GM23338 (cell line): ENCODE measurements around the gene GRK3. TPM values are rescaled to one million over a fixed set of nuclear protein-coding genes. Genes with fewer than 3 reads are reported as not detected.

Source experiments
- ATAC-seq: fragments of 200-7000 bp; cut with Tn5 transposase; 3 replicates; pipeline ENCODE4 v1.9.1; 2020
- DNase-seq: peaks from one replicate; pipeline ENCODE4 v3.0.0-alpha.2; 2015; ENCODE audit warnings: low spot score
- H2AFZ ChIP-seq: fragments of 200-600 bp; sonication (generic); 2 replicates; pipeline ENCODE4 v1.8.0; 2016; ENCODE audit warnings: antibody characterized with exemption, mild to moderate bottlenecking, moderate library complexity
- H3F3A ChIP-seq: fragments of 200-600 bp; sonication (generic); replicated peaks from 2 replicates; pipeline ENCODE4 v1.8.0; 2017; ENCODE audit warnings: antibody characterized with exemption, mixed run types, low read depth
- H3K27ac ChIP-seq: fragments of 200-600 bp; sonication (generic); 2 replicates; pipeline ENCODE4 v1.6.1; 2016; ENCODE audit warnings: low read depth
- H3K27me3 ChIP-seq: fragments of 200-600 bp; sonication (generic); 2 replicates; pipeline ENCODE4 v1.8.0; 2016; ENCODE audit warnings: mild to moderate bottlenecking, mixed run types, moderate library complexity; ENCODE audit not compliant: insufficient read depth
- H3K36me3 ChIP-seq: fragments of 200-600 bp; sonication (generic); 2 replicates; pipeline ENCODE4 v1.8.0; 2016; ENCODE audit warnings: mild to moderate bottlenecking; ENCODE audit not compliant: insufficient read depth
- H3K4me1 ChIP-seq: fragments of 200-600 bp; sonication (generic); 2 replicates; pipeline ENCODE4 v1.8.0; 2016; ENCODE audit warnings: mild to moderate bottlenecking, moderate library complexity; ENCODE audit not compliant: insufficient read depth
- H3K4me2 ChIP-seq: fragments of 200-600 bp; sonication (generic); 2 replicates; pipeline ENCODE4 v1.7.1; 2017; ENCODE audit warnings: mixed run types
- H3K4me3 ChIP-seq: fragments of 200-600 bp; sonication (generic); 2 replicates; pipeline ENCODE4 v1.6.1; 2016; ENCODE audit warnings: mixed run types
- H3K79me2 ChIP-seq: fragments of 200-600 bp; sonication (generic); replicated peaks from 2 replicates; pipeline ENCODE4 v1.8.0; 2017; ENCODE audit warnings: mild to moderate bottlenecking; ENCODE audit not compliant: insufficient read depth
- H3K9me2 ChIP-seq: fragments of 200-600 bp; sonication (generic); 2 replicates; pipeline ENCODE4 v1.8.0; 2017; ENCODE audit not compliant: insufficient read depth
- H4K20me1 ChIP-seq: fragments of 200-600 bp; sonication (generic); replicated peaks from 2 replicates; pipeline ENCODE4 v1.8.0; 2017; ENCODE audit warnings: mild to moderate bottlenecking; ENCODE audit not compliant: insufficient read depth
- H3K27ac Mint-ChIP-seq: 2 replicates; pipeline ENCODE4 v1.8.0; 2020; ENCODE audit warnings: inconsistent platforms, mild to moderate bottlenecking, moderate library complexity, mixed read lengths
- H3K27me3 Mint-ChIP-seq: 3 replicates; pipeline ENCODE4 v1.8.0; 2022; ENCODE audit warnings: low read depth, mild to moderate bottlenecking, moderate library complexity, mixed read lengths, inconsistent platforms; ENCODE audit not compliant: insufficient read depth, poor library complexity
- H3K36me3 Mint-ChIP-seq: 3 replicates; pipeline ENCODE4 v1.8.0; 2021; ENCODE audit warnings: low read depth, mild to moderate bottlenecking, inconsistent platforms, moderate library complexity, mixed read lengths
- H3K4me1 Mint-ChIP-seq: 3 replicates; pipeline ENCODE4 v1.8.0; 2020; ENCODE audit warnings: mild to moderate bottlenecking, inconsistent platforms, mixed read lengths
- H3K4me3 Mint-ChIP-seq: 3 replicates; pipeline ENCODE4 v1.8.0; 2021; ENCODE audit warnings: moderate library complexity, mild to moderate bottlenecking, inconsistent platforms, mixed read lengths
- H3K9me3 Mint-ChIP-seq: 3 replicates; pipeline ENCODE4 v1.8.0; 2020; ENCODE audit warnings: moderate library complexity, mild to moderate bottlenecking, inconsistent platforms, mixed read lengths
- CREB1 ChIP-seq: fragments of 250-450 bp; sonication (Bioruptor Pico); IDR thresholded peaks from 2 replicates; pipeline ENCODE4 v1.5.0; 2020; ENCODE audit warnings: low read depth, mild to moderate bottlenecking, moderate library complexity
- CTCF ChIP-seq, 2 experiments: fragments of 200-600 bp in 1 of 2; sonication (generic) in 1 of 2; conservative IDR thresholded peaks; 2 replicates each; pipeline versions ENCODE4 v1.5.1 to v1.6.1; 2016 to 2017; ENCODE audit warnings: antibody characterized with exemption in 2 of 2, low read depth in 2 of 2, mild to moderate bottlenecking in 2 of 2, moderate library complexity in 1 of 2
- ETS1 ChIP-seq: IDR thresholded peaks from 2 replicates; pipeline ENCODE4 v1.6.1; 2016; ENCODE audit warnings: antibody characterized with exemption
- EZH2 ChIP-seq: fragments of 200-600 bp; sonication (generic); IDR thresholded peaks from one replicate; pipeline ENCODE4 v1.8.0; 2017; ENCODE audit warnings: antibody characterized with exemption, mild to moderate bottlenecking, low read depth; ENCODE audit not compliant: unreplicated experiment
- EZH2phosphoT487 ChIP-seq: fragments of 200-600 bp; sonication (generic); IDR thresholded peaks from one replicate; pipeline ENCODE4 v1.8.1; 2018; ENCODE audit warnings: antibody characterized with exemption; ENCODE audit not compliant: unreplicated experiment
- JUNB ChIP-seq: IDR thresholded peaks from one replicate; pipeline ENCODE4 v1.6.1; 2016; ENCODE audit warnings: antibody characterized with exemption; ENCODE audit not compliant: unreplicated experiment
- NANOG ChIP-seq: IDR thresholded peaks from 2 replicates; pipeline ENCODE4 v1.6.1; 2016; ENCODE audit warnings: antibody characterized with exemption, borderline replicate concordance
- POLR2AphosphoS5 ChIP-seq: IDR thresholded peaks from 2 replicates; pipeline ENCODE4 v1.6.1; 2016; ENCODE audit warnings: antibody characterized with exemption, low read depth
- STAT1 ChIP-seq: IDR thresholded peaks from one replicate; pipeline ENCODE4 v1.6.1; 2016; ENCODE audit warnings: antibody characterized with exemption; ENCODE audit not compliant: unreplicated experiment
- ZNF114 ChIP-seq: fragments of 250-450 bp; sonication (Bioruptor Pico); IDR thresholded peaks from 2 replicates; pipeline ENCODE4 v1.5.0; 2020; ENCODE audit warnings: mild to moderate bottlenecking, moderate library complexity
- ZNF331 ChIP-seq: fragments of 250-450 bp; sonication (Bioruptor Pico); IDR thresholded peaks from 2 replicates; pipeline ENCODE4 v1.5.0; 2020; ENCODE audit warnings: low read depth, mild to moderate bottlenecking, moderate library complexity
- ZNF462 ChIP-seq: fragments of 250-450 bp; sonication (Bioruptor Pico); IDR thresholded peaks from 2 replicates; pipeline ENCODE4 v1.5.0; 2020; ENCODE audit warnings: mild to moderate bottlenecking, moderate library complexity
- polyA plus RNA-seq: library from polyadenylated mRNA; unstranded; fragments of >200 nt; fragmentation: Nextera tagmentation; extraction: Ambion mirVana; gene quantifications from 2 replicates; pipeline ENCODE4 v1.2.1, GENCODE V29; 2016
- total RNA-seq: library from RNA; depleted of rRNA; stranded (reverse); fragments of >200 nt; shearing (Covaris generic); gene quantifications from 2 replicates; pipeline ENCODE4 v1.2.3, GENCODE V29; 2014
- TF ChIP-seq, protein P1 (sequence below): IDR thresholded peaks from one replicate; pipeline ENCODE4 v1.6.1; 2018; ENCODE audit warnings: antibody characterized with exemption; ENCODE audit not compliant: unreplicated experiment

Gene GRK3
- total and polyA plus RNA-seq, 2 experiments from 2014 or later, result 6.0 to 25.3 TPM

DNA sequence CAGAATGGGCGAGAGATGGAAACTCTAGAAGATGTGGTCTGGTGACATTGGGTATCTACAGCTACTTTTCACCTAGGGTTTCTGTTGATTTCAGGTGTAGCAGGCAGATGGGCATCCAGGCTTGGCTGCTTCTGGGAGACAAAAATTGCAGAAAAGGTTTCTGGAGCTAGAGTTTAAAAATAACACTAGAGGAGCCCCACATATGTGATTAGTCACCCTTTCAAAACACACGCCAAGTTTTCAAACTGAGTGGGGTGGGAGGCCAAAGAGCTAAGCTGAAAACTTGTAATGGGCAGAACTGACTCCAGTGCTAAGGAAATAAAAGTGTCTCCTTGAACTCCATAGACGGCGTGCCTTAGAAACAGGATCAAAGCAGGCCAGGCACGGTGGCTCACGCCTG, 80.8 kb downstream of the GRK3 start:
- Histone ChIP-seq H3K4me2 (no peak overlapping the region), H2AFZ (no peak overlapping the region), H4K20me1 (peaks cover 7% of the 10 kb centered on the region), H3K4me3 (no peak overlapping the region), H3K4me1 (peaks cover 29% of the 10 kb centered on the region), H3F3A (no peaks in the 10 kb centered on the region), H3K27me3 (no peaks in the 10 kb centered on the region), H3K27ac (no peak overlapping the region), H3K36me3 (no peaks in the 10 kb centered on the region), H3K79me2 (peaks cover 17% of the 10 kb centered on the region), H3K9me2 (no peaks in the 10 kb centered on the region)
- DNase-seq (no peak), ATAC-seq (no peak)
- no peak overlapping the region for H3K4me3 Mint-ChIP-seq
- no peak for TF ChIP-seq ZNF331 (CRISPR knock-in tag)
- no peak for TF ChIP-seq CREB1 (CRISPR knock-in tag)
- TF ChIP-seq EZH2phosphoT487, result no peak
- no peak for TF ChIP-seq CTCF (conservative IDR thresholded peaks at IDR 0.05; ENCODE audit: low read depth in 2 of 2)
- TF ChIP-seq EZH2, result no peak
- TF ChIP-seq ZNF462 (CRISPR knock-in tag), result no peak
- no peak for TF ChIP-seq STAT1
- no peak for TF ChIP-seq ETS1
- no peak for TF ChIP-seq JUNB
- TF ChIP-seq, protein P1, sequence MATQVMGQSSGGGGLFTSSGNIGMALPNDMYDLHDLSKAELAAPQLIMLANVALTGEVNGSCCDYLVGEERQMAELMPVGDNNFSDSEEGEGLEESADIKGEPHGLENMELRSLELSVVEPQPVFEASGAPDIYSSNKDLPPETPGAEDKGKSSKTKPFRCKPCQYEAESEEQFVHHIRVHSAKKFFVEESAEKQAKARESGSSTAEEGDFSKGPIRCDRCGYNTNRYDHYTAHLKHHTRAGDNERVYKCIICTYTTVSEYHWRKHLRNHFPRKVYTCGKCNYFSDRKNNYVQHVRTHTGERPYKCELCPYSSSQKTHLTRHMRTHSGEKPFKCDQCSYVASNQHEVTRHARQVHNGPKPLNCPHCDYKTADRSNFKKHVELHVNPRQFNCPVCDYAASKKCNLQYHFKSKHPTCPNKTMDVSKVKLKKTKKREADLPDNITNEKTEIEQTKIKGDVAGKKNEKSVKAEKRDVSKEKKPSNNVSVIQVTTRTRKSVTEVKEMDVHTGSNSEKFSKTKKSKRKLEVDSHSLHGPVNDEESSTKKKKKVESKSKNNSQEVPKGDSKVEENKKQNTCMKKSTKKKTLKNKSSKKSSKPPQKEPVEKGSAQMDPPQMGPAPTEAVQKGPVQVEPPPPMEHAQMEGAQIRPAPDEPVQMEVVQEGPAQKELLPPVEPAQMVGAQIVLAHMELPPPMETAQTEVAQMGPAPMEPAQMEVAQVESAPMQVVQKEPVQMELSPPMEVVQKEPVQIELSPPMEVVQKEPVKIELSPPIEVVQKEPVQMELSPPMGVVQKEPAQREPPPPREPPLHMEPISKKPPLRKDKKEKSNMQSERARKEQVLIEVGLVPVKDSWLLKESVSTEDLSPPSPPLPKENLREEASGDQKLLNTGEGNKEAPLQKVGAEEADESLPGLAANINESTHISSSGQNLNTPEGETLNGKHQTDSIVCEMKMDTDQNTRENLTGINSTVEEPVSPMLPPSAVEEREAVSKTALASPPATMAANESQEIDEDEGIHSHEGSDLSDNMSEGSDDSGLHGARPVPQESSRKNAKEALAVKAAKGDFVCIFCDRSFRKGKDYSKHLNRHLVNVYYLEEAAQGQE, result no peak
- no peak for TF ChIP-seq POLR2AphosphoS5
- TF ChIP-seq NANOG, result no peak
- no peak for TF ChIP-seq ZNF114 (CRISPR knock-in tag)
- H3K36me3 Mint-ChIP-seq, result peaks cover 12% of the 10 kb centered on the region; the same call in 2 of the 3 replicates
- peaks cover 7% of the 10 kb centered on the region for H3K27me3 Mint-ChIP-seq
- no peaks in the 10 kb centered on the region for H3K9me3 Mint-ChIP-seq
- peak overlapping the region; percentile 13; the same call in 1 of the 2 replicates for H3K27ac Mint-ChIP-seq
- H3K4me1 Mint-ChIP-seq, result peaks cover 24% of the 10 kb centered on the region
